Activated CD4-positive, alpha-beta T cell treated with anti-CD3 and anti-CD28 coated beads, Interleukin-2, amount 10 ng/mL, durations not matched to agents 24 days and 14 days (primary cell): Measurements from ENCODE around the gene KIAA0232. TPM values are rescaled to one million over a fixed set of nuclear protein-coding genes. Genes with fewer than 3 reads are reported as not detected.
"Not testable (repeated sequence)": the region's sequence is repeated elsewhere in the genome, so short reads cannot be mapped to it uniquely, and the experiment has no call there.

Source experiments
- DNase-seq: peaks from one replicate; pipeline ENCODE4 v3.0.0; 2022
- H3K27ac Mint-ChIP-seq: one replicate; pipeline ENCODE4 v1.8.0; 2022; ENCODE audit warnings: mild to moderate bottlenecking, mixed read lengths
- H3K27me3 Mint-ChIP-seq: one replicate; pipeline ENCODE4 v1.8.0; 2022; ENCODE audit warnings: mixed read lengths
- H3K36me3 Mint-ChIP-seq: one replicate; pipeline ENCODE4 v1.8.0; 2022; ENCODE audit warnings: low read depth, mild to moderate bottlenecking, mixed read lengths
- H3K4me1 Mint-ChIP-seq: one replicate; pipeline ENCODE4 v1.8.0; 2021; ENCODE audit warnings: mixed read lengths
- H3K4me3 Mint-ChIP-seq: one replicate; pipeline ENCODE4 v1.8.0; 2022; ENCODE audit warnings: mild to moderate bottlenecking, moderate library complexity, mixed read lengths
- H3K9me3 Mint-ChIP-seq: one replicate; pipeline ENCODE4 v1.8.0; 2021; ENCODE audit warnings: mixed read lengths
- intact Hi-C: fragments of 100-400 bp; cut with micrococcal nuclease; formaldehyde crosslinking; loops from one replicate; pipeline ENCODE4 v1.15.1; 2023
- total RNA-seq: library from RNA; stranded (reverse); gene quantifications from 2 replicates; pipeline ENCODE4 v1.2.3, GENCODE V29; 2022

Gene KIAA0232
- total RNA-seq, 1 donor from 2014 or later = 16.7 TPM

GRCh38 chr4:6750286-6751221, 32.0 kb upstream of the KIAA0232 start:
- intact Hi-C loops = no loop called here
- H3K4me3 Mint-ChIP-seq = no peak overlapping the region

GRCh38 chr4:6751611-6752485, 30.7 kb upstream of the KIAA0232 start:
- Mint-ChIP-seq H3K27me3 (no peaks in the 10 kb centered on the region), H3K4me3 (peak overlapping the region; percentile 36), H3K9me3 (no peaks in the 10 kb centered on the region), H3K4me1 (peaks cover 5% of the 10 kb centered on the region), H3K27ac (peak overlapping the region; percentile 30), H3K36me3 (no peaks in the 10 kb centered on the region)
- DNase-seq = peak; percentile 66
- intact Hi-C loops = no loop called here

More at GRCh38 chr4:6750286-6751221, 32.0 kb upstream of the KIAA0232 start:
- no peaks in the 10 kb centered on the region for H3K9me3 Mint-ChIP-seq
- no peak overlapping the region for H3K27ac Mint-ChIP-seq
- no peak for DNase-seq
- H3K36me3 Mint-ChIP-seq = no peaks in the 10 kb centered on the region
- peaks cover 5% of the 10 kb centered on the region for H3K4me1 Mint-ChIP-seq
- no peaks in the 10 kb centered on the region for H3K27me3 Mint-ChIP-seq

- Mint-ChIP-seq H3K27ac (no peak overlapping the region), H3K27me3 (no peaks in the 10 kb centered on the region), H3K36me3 (no peaks in the 10 kb centered on the region), H3K9me3 (no peaks in the 10 kb centered on the region), H3K4me1 (peaks cover 5% of the 10 kb centered on the region), H3K4me3 (no peak overlapping the region)
- intact Hi-C loops = no loop called here
- DNase-seq = no peak
These were observed 30.1 kb upstream of the KIAA0232 start for GRCh38 chr4:6752486-6752829.

GRCh38 chr4:6753103-6753560, 29.4 kb upstream of the KIAA0232 start:
- Mint-ChIP-seq H3K4me1 (peaks cover 5% of the 10 kb centered on the region), H3K4me3 (no peak overlapping the region), H3K36me3 (no peaks in the 10 kb centered on the region), H3K27ac (no peak overlapping the region), H3K27me3 (no peaks in the 10 kb centered on the region), H3K9me3 (no peaks in the 10 kb centered on the region)
- intact Hi-C loops = no loop called here
- DNase-seq = no peak

GRCh38 chr4:6753891-6754290, 28.6 kb upstream of the KIAA0232 start:
- H3K27me3 Mint-ChIP-seq = no peaks in the 10 kb centered on the region
- H3K9me3 Mint-ChIP-seq = no peaks in the 10 kb centered on the region
- DNase-seq = no peak
- no peak overlapping the region for H3K27ac Mint-ChIP-seq
- H3K4me1 Mint-ChIP-seq = peaks cover 5% of the 10 kb centered on the region
- intact Hi-C loops = no loop called here
- H3K4me3 Mint-ChIP-seq = no peak overlapping the region
- H3K36me3 Mint-ChIP-seq = no peaks in the 10 kb centered on the region

GRCh38 chr4:6754481-6755087, 27.9 kb upstream of the KIAA0232 start:
- intact Hi-C loops = no loop called here
- no peaks in the 10 kb centered on the region for H3K27me3 Mint-ChIP-seq
- H3K36me3 Mint-ChIP-seq = no peaks in the 10 kb centered on the region
- no peak overlapping the region for H3K4me3 Mint-ChIP-seq
- no peak overlapping the region for H3K27ac Mint-ChIP-seq
- H3K4me1 Mint-ChIP-seq = peaks cover 5% of the 10 kb centered on the region
- DNase-seq = no peak
- no peaks in the 10 kb centered on the region for H3K9me3 Mint-ChIP-seq

GRCh38 chr4:6755088-6755753, 27.3 kb upstream of the KIAA0232 start:
- Mint-ChIP-seq H3K9me3 (no peaks in the 10 kb centered on the region), H3K4me1 (peaks cover 5% of the 10 kb centered on the region), H3K27me3 (no peaks in the 10 kb centered on the region)

GRCh38 chr4:6756345-6756744, 26.2 kb upstream of the KIAA0232 start:
- H3K4me3 Mint-ChIP-seq, H3K27me3 Mint-ChIP-seq, DNase-seq, H3K27ac Mint-ChIP-seq, H3K4me1 Mint-ChIP-seq, H3K9me3 Mint-ChIP-seq, intact Hi-C loops, H3K36me3 Mint-ChIP-seq: not testable (repeated sequence)

More at GRCh38 chr4:6755088-6755753, 27.3 kb upstream of the KIAA0232 start:
- no peak for DNase-seq
- Mint-ChIP-seq H3K4me3 (no peak overlapping the region), H3K27ac (no peak overlapping the region), H3K36me3 (no peaks in the 10 kb centered on the region)
- intact Hi-C loops = no loop called here

GRCh38 chr4:6758728-6759127, 23.8 kb upstream of the KIAA0232 start:
- Mint-ChIP-seq H3K4me3 (no peak overlapping the region), H3K9me3 (no peaks in the 10 kb centered on the region), H3K36me3 (no peaks in the 10 kb centered on the region), H3K27me3 (peaks cover 3% of the 10 kb centered on the region), H3K27ac (no peak overlapping the region), H3K4me1 (no peaks in the 10 kb centered on the region)
- no peak for DNase-seq
- intact Hi-C loops = no loop called here

- DNase-seq = no peak
- H3K4me3 Mint-ChIP-seq = no peak overlapping the region
- H3K36me3 Mint-ChIP-seq = no peaks in the 10 kb centered on the region
- no peak overlapping the region for H3K27ac Mint-ChIP-seq
- H3K4me1 Mint-ChIP-seq = no peaks in the 10 kb centered on the region
- intact Hi-C loops = no loop called here
- peaks cover 11% of the 10 kb centered on the region for H3K27me3 Mint-ChIP-seq
- no peaks in the 10 kb centered on the region for H3K9me3 Mint-ChIP-seq
These were observed 21.7 kb upstream of the KIAA0232 start for GRCh38 chr4:6760865-6761264.

GRCh38 chr4:6761649-6762615, 20.6 kb upstream of the KIAA0232 start:
- intact Hi-C loops = no loop called here
- no peaks in the 10 kb centered on the region for H3K9me3 Mint-ChIP-seq
- H3K4me3 Mint-ChIP-seq = no peak overlapping the region
- no peak overlapping the region for H3K27ac Mint-ChIP-seq
- H3K27me3 Mint-ChIP-seq = peaks cover 15% of the 10 kb centered on the region
- no peaks in the 10 kb centered on the region for H3K36me3 Mint-ChIP-seq
- H3K4me1 Mint-ChIP-seq = peaks cover 2% of the 10 kb centered on the region
- no peak for DNase-seq

- peaks cover 2% of the 10 kb centered on the region for H3K4me1 Mint-ChIP-seq
- H3K36me3 Mint-ChIP-seq = no peaks in the 10 kb centered on the region
- intact Hi-C loops = no loop called here
- peaks cover 15% of the 10 kb centered on the region for H3K27me3 Mint-ChIP-seq
- no peak overlapping the region for H3K4me3 Mint-ChIP-seq
- no peak for DNase-seq
- no peaks in the 10 kb centered on the region for H3K9me3 Mint-ChIP-seq
- no peak overlapping the region for H3K27ac Mint-ChIP-seq
These were observed 19.1 kb upstream of the KIAA0232 start for GRCh38 chr4:6763330-6763851.
